GM19438 (cell line): ENCODE measurements around the gene EPS8L1.
"Not testable (repeated sequence)": the region's sequence is repeated elsewhere in the genome, so short reads cannot be mapped to it uniquely, and the experiment has no call there.

Source experiments
- ATAC-seq: cut with Tn5 transposase; IDR thresholded peaks from one replicate; pipeline ENCODE4 v1.9.1; 2021; ENCODE audit warnings: low read depth; ENCODE audit not compliant: unreplicated experiment

Gene EPS8L1

DNA sequence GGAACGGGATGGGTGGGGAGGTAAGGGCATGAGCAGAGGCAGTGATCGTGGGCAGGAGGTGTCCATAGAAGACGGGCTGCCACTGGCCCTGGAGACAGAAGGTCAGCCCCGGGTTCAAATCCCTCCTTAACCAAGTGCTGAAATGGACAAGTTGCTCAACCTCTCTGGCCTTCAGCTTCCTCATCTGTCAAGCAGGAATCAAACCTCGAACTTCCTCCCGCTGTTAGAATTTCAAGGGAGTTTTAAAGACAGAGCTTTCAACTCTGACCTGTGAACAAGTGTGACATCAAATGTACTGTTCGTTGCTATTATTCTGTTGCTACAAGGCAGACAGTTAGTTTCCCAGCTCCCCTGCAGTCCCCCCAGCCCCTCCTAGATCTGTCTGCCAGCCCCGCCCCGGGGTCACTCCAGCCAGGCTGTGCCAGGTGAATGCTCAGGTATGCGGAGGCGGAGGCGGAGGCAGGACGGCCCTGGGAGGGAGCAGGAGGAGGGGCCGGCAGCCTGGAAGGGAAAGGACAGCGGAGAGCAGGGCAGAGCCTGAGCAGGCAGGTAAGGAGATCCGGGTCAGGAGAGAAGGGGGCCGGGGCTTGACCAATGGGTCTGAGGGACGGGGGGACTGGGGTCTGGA, at the start of gene EPS8L1:
TSS of gene EPS8L1 (plus strand) at position 499 of the 628 bp plus-strand sequence. CDS start 576 bp downstream, outside the sequence.
- no peak for ATAC-seq

DNA sequence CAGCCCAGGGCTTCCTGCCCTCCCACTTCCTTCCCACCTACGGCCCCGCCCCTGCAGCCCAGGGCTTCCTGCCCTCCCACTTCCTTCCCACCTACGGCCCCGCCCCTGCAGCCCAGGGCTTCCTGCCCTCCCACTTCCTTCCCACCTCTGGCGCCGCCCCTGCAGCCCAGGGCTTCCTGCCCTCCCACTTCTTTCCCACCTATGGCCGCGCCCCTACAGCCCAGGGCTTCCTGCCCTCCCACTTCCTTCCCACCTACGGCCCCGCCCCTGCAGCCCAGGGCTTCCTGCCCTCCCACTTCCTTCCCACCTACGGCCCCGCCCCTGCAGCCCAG, 48.6 kb upstream of the EPS8L1 start:
- not testable (repeated sequence) for ATAC-seq

DNA sequence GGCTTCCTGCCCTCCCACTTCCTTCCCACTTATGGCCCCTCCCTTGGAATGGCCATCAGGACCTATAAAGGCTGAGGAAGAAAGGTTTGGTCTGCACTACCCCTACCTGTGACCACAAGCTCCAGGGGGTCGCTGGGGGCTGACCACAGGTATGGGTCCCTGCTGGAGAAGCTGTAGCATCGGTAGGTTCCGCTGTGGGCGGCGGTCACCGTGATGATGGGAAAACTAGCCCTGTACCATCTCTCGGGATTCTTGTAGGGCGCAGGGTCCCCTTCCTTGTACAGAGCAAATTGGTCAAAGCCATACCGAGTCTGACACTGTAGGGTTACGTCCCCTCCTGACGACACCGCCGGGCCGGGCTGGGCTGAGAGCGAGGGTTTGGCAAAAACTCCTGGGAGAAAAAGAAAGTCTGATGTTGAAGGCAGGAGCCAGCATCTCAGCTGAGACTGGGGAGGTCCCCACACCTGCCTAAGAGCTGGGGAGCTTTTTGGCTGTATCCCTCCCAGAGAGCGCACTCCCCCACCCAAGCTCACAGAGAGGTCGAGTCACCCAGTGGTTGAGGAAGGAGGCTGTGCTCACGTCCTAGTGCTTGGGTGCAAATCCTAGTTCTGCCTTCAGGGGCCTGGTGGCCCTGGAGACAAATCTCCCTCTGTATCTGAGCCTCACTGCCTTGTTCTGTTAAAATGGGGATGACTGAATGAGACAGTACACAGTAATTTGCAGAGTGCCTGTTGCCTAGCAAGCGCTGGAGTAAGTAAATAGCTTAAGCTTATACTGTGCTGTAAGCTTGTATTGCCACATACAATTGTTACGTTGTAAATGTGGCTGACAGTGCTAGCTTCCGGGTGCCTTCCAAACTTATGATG, 48.0 kb upstream of the EPS8L1 start:
- no peak for ATAC-seq

DNA sequence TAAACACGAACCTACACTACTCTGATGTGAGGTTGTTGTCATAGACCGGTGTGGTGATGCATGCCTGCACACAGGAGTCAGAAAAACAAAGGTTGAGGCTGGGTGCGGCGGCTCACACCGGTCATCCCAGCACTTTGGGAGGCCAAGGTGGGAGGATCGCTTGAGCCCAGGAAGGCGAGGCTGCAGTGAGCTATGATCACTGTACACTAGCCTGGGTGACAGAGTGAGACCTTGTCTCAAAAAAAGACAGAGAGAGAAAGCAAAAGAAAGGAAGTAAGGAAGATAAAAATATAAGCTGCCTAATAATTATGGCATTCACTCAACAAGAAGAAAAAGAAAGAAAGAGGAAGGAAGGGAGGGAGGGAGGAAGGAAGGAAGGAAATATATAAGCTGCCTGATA, 46.9 kb upstream of the EPS8L1 start:
- no peak for ATAC-seq

DNA sequence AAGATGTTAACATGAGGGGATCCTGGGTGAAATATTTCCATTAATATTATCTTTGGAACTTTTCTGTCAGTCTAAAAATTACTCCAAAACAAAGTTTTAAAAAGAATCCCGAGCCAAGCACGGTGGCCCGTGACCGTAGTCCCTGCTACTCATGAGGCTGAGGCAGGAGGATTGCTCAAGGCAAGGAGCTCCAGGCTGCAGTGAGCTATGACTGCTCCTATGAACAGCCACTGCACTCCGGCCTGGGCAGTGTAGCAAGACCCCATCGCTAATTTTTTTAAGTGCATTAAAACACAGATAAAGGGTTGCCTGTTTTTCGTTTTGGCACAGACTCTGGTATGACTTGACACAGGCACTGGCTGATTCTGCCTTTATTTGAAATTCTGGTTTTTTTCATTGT, 44.5 kb upstream of the EPS8L1 start:
- ATAC-seq: no peak

DNA sequence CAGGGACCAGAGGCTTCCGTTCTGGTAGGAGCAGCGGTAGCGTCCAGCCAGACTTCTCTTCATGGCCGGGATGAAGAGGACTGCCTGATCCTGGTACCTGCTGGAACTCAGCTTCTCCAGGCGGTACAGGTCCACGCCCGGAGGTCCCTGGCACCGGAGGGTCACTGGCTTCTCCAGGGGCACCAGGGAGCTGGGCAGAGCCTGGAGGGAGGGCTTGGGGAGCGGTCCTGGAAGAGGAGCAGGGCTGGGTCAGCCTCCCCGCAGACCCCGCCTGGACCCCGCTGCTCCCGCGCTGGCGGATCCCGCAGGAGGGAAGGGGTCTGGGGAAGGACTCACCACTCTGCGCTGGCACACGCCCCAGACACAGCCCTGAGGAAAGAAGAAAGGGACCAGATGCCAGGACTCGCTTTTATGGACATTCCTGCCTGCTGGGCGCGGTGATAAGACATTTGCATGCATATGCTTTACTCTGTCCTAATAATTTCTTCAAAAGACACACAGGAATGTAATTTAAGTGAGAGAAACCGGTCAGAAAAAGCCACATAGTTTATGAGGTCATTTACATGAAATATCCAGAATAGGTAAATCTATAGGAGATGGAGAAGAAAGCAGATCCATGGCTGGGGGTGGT, 43.4 kb upstream of the EPS8L1 start:
- no peak for ATAC-seq

DNA sequence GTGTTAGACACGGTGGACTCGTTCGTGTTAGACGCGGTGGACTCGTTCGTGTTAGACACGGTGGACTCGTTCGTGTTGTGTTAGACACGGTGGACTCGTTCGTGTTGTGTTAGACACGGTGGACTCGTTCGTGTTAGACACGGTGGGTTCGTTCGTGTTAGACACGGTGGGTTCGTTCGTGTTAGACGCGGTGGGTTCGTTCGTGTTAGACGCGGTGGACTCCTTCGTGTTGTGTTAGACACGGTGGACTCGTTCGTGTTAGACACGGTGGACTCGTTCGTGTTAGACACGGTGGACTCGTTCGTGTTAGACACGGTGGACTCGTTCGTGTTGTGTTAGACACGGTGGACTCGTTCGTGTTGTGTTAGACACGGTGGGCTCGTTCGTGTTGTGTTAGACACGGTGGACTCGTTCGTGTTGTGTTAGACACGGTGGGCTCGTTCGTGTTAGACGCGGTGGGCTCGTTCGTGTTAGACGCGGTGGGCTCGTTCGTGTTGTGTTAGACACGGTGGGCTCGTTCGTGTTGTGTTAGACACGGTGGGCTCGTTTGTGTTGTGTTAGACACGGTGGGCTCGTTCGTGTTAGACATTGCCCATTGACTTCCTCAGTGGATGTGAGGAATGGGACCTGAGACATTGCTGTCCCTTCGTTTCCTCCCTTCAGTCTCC, 42.6 kb upstream of the EPS8L1 start:
- not testable (repeated sequence) for ATAC-seq

DNA sequence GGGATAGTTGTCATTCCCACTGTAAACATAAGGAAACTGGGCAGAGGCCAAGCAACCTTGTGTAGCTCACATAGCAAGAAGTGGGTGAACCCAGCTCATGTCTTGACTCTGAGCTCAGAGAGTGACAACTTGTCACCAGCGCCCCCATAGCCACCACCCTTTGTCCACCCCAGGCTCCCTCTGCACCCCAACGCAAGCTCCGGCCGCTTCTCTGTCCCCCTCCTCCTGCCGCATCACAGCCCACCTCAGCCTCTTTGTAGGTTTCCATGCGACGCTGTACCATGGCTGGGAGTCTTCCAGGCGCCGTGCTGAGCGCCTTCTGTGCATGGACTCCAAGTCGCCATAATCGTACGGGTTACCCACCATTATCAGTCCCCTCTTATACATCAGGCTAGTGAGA, 40.9 kb upstream of the EPS8L1 start:
- no peak for ATAC-seq

DNA sequence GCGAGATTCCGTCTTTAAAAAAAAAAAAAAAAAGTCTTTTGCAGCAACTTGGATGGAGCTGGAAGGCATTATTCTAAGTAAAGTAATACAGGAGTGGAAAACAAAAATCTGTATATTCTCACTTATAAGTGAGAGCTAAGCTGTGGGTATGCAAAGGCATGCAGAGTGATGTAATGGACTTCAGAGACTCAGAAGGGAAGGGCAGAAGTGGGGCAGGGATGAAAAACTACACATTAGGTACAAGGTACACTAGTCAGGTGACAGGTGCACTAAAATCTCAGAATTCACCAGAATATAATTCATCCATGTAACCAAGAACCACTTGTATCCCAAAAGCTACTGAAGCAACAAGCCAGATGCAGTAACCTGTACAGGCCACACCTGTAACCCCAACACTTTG, 39.6 kb upstream of the EPS8L1 start:
- no peak for ATAC-seq

DNA sequence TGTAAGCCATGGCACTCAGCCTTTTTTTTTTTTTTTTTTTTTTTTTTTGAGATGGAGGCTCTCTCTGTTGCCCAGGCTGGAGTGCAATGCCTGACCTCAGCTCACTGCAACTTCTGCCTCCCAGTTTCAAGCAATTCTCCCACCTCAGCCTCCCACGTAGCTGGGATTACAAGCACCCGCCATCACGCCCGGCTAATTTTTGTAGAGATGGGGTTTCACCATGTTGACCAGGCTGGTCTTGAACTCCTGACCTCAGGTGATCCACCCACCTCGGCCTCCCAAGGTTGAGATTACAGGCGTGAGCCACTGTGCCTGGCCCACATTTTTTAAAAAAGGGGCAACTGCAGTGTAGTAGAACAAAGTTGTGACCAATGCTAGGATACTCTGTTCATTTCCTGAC, 38.1 kb upstream of the EPS8L1 start:
- ATAC-seq: not testable (repeated sequence)

DNA sequence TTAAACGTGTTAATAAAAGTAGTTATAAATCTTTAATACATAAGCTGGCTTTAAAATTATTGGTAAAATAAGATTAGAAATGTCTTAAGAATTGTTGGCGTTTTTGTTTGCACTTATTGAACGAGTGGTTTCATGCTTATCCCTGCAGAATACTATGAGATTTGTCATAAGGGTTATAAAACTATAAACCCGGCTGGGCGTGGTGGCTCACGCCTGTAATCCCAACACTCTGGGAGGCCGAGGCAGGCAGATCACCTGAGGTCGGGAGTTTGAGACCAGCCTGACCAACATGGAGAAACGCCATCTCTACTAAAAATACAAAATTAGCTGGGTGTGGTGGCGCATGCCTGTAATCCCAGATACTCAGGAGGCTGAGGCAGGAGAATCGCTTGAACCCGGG, 35.0 kb upstream of the EPS8L1 start:
- not testable (repeated sequence) for ATAC-seq

DNA sequence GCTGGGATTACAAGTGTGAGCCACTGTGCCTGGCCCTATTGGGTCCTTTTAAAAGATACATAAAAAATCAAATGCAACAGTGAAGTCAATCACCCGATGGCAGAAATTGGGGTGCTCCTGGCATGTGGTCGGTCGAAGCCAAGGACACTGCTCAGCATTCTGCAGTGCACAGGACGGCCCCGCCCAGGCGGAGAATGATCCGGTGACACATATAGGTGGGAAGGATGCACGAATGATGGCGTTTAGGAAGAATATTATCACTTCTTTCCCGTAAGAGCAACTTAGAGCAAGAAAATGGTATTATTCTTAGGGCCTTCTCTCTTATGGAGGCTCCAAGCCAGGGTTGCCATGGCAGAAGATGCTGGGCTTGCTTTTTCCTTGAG, 34.4 kb upstream of the EPS8L1 start:
- no peak for ATAC-seq

DNA sequence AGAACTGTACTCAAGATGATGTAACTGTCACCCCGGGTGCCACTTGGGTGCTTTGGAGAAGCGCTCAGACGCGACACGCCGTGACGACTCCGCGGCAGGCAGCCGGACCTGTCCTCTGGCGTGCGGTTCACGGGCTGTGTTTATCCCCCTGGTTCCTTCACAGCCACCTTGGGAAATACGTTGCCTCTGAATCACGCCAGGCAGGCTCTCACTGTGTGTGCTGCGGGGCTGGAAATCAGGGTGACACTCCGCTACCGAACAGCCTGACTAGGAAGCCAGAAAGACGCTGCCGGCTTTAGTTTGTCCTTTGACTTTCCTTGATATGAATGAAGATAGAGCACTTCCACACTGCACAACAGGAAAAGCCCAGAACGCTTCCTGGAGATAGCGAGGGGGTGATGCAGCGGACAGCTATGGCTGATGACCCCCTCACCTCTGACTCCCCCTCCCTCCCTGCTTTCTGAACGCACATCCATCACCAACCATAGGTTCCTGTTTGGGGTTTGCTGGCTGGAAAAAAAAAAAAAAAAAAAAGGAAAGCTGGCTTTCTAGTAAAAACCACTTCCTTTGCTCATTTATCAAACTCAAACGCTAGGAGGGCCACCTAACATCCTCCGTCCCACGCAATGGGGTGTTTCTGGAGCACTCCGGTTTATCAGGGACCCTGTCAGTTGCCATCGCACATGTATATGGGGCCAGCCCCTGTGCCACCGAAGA, 33.9 kb upstream of the EPS8L1 start:
- ATAC-seq: no peak

DNA sequence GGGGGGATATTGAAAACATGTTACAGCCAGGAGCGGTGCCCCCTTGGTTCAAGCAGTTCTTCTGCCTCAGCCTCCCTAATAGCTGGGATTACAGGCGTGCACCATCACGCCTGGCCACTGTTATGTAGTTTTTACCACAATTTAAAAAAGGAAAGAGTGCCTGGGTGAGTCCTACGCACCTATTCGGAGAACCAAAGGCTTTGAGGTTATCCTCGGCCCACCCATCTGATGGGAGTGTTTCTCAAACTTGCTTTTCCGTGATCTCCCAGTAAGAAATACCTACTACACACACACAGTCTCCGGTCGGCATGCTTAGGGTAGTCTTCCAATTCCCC, 33.4 kb upstream of the EPS8L1 start:
- no peak for ATAC-seq

DNA sequence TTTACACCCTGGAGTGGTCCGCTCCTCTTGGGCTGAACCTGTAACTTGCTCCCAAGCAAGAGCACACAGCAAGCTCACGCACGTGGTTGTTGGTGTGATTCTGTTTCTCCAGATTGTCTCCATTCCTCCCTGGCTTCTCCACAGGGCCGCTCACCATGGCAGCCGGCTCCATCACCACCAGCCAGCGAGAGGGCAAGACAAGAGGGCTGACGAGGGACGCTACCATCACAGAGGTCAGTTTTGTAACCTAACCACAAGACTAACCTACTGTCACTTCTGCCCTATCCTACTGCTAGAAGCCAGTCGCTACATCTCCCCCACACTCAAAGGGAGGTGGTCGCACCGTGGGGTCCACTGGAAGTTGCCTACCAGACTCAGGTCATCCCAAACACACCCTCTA, 33.0 kb upstream of the EPS8L1 start:
- ATAC-seq: no peak

DNA sequence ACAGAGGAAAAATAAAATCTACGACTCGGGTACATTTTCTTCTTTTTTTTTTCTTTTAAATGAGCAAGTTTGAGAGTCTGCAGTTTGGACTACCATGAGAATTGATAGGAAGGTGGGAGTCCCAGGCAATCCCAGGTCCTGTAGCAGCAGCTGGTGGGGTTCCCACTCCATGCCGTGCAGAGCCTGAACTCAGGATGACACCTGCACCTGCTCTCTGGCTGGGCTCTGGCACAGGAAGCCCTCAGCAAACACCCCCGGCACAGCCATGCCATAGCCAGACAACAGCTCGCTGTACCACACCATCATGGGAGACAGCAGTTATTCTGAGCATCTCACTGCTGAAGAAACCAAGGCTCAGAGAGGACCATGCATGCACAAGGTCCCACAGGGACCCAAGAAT, 31.4 kb upstream of the EPS8L1 start:
- ATAC-seq: no peak

DNA sequence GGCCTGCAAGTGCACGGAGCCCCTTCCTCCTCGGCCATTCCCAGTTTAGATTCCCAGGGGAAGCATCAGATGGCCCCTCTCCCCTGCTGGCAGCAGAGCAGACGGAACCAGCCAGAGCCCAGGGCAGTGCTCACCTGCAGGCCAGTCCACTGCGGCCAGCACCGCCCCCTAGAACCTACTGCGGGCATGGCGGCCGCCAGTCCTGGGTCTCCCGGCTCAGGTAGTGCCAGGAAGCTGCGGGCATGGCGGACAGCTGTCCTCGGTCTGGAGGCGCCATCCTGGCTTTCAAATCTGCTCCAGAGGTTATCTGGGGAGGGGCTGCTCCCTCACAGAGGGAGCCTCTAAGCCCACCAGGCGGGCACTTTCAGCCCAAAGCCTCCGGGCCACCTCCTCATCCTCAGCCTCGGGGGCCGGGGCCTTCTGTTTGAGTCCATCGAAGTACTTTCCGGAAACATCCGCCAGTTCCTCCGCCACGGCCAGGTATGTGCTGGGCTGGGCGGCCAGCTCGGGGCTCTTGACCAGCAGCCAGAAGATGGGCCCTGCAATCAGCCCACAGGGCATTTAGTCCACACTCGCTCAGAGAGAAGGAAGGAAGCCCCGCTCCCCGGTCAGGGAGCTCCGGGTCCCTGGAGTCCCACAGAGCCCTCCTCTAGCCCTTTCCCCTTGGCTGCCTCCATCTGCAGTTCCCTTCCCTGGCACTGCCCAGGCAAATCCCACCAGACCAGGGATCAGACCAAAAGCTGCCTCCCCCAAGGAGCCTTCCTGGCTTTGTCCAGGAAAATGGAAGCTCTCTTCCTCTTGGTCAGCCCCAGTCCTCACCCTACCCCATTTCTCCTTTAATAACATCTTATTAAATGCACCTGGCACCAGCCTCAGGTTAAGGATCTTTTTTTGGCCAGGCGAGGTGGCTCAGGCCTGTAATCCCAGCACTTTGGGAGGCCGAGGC, 30.6 kb upstream of the EPS8L1 start:
- no peak for ATAC-seq

DNA sequence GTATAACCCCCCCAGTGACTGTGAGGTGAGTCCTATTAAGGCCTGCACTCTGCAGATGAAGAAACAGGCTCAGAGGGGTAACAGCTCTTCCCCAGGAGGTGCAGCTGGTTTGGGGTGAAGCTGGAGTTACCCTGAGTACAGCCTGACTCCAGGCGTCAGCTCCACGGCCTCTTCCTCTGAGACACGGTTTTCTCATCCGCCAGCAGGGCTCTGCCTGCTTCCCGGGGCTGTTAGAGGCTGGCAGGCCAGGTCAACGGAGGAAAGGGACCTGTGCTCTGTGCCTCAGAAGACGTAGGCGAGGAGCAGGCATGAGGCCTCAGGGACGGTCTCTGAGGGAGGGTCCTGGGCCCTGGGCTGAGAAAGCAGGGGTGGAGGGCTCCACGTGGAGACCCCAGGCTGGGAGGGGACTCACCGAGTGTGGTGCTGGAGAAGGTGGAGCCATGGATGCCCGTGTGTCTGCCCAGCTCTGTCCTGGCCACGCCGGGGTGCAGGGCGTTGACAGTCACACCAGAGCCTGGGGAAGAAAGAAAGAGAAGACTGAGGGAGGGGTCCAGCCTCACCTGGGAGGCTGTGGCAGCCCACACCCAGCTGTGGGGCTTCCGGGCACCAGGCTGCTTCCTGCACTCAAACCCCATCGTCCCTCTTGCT, 28.6 kb upstream of the EPS8L1 start:
- no peak for ATAC-seq

DNA sequence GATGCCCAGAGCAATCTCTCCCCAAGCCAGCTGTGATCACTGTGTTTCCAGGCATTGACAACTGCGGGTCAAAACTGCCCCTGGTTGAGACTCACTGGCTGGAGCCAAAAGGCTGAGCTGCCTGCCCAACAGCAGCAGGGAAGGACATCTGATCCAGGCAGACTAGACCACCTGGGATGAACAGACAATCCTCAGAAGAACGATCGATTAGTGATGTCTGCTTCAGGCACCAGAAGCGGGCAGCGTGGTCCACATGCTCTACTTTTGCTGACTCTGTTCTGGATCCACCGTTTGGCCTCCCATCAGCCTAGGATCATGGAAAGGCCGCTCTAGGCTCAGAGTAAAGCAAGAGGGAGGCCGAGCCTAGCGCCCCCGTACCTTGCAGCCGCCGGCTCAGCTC, 27.7 kb upstream of the EPS8L1 start:
- no peak for ATAC-seq
